Measurements from ENCODE around the gene FBLN2.
"Not testable (repeated sequence)": the region's sequence is repeated elsewhere in the genome, so short reads cannot be mapped to it uniquely, and the experiment has no call there.

FBLN2 gene

DNA sequence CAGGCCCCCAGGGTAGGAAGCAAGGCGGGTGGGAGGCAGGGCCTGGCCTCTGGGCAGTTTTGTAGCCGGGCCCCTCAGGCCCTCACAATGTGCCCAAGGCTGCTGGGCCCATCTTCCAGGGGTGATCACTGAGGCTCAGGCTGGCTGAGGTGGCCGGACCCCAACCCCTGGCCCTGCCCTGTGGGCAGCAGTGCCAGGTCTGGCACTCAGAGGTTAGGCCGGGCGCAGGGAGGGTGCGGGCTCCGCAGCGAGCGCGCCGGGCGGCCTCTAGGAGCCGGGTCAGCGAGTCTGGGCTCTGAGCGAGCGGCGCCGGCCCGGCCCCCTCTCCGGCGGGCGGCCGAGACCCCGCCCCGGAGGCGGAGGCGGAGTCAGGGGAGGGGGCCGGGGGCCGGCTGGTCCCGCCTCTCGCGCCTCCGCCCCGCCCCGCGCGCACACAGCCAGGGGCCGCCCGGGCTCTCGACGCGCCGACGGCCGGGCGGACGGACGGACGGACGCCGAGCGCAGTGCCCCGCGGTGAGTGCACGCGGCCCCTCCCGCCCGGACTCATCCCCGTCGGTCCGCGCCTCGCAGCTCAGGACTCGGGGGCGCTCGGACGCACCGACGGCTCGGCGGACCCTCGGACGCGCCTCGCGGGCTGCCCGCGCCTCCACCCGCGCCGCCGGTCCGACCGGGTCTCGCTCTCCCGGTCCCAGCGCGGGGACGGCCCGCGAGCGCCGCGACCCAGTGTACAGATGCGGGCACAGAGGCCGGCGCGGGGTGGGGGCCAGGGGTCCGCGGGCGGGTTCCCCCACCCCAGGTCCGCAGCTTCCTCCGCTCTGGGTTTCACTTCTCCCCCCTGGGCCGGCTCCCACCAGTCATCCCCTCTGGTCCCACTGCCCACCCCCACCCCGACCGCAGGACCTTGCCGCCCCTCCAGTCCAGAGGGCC lies at the start of gene FBLN2:
Gene FBLN2 (plus strand): TSS at position 430 of the 927 bp plus-strand sequence. CDS start 21,231 bp downstream, outside the sequence.
- H3K4me3 ChIP-seq (ENCODE audit: low read depth in 1 of 5, low read length in 5 of 5): peak within 1 kb of the TSS; percentile 62 to 77 (median 62)
- H3K9ac ChIP-seq (ENCODE audit: low read length in 5 of 5): peak within 1 kb of the TSS; percentile 38 to 81 (median 70)
- no peaks in the 10 kb centered on the region for H3K9me3 ChIP-seq (ENCODE audit: control insufficient read depth in 5 of 5, low read length in 5 of 5)
- H3K36me3 ChIP-seq (ENCODE audit: control insufficient read depth in 5 of 5, insufficient read depth in 5 of 5, low read length in 5 of 5): no peaks in the 10 kb centered on the region
- peaks cover 7 to 89% (median 83%) of the 10 kb centered on the region in 5 donors for H3K4me1 ChIP-seq (ENCODE audit: control insufficient read depth in 5 of 5, insufficient read depth in 5 of 5, low read length in 5 of 5)
- H3K27me3 ChIP-seq (ENCODE audit: control insufficient read depth in 5 of 5, insufficient read depth in 4 of 5, low read length in 5 of 5): peaks cover 0 to 12% (median 0%) of the 10 kb centered on the region in 5 donors
- H3K27ac ChIP-seq (ENCODE audit: low read depth, low read length): peak within 1 kb of the TSS; percentile 82

DNA sequence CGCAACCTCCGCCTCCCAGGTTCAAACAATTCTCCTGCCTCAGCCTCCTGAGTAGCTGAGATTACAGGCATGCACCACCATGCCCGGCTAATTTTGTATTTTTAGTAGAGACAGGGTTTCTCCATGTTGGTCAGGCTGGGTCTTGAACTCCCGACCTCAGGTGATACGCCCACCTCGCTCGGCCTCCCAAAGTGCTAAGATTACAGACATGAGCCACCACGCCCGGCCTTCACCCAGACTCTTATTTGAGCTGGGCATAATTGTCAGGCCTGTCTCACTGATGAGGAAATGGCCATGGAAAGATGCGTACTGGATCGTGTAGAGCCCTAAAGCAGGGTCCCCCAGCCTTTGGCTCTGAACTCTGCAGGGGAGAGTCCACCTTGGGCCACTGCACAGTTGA lies 49.7 kb upstream of the FBLN2 start:
- peaks cover 3 to 28% (median 13%) of the 10 kb centered on the region in 5 donors for H3K4me1 ChIP-seq (ENCODE audit: control insufficient read depth in 5 of 5, insufficient read depth in 5 of 5, low read length in 5 of 5)
- H3K27ac ChIP-seq (ENCODE audit: low read depth, low read length); H3K27me3 ChIP-seq (ENCODE audit: control insufficient read depth in 5 of 5, insufficient read depth in 4 of 5, low read length in 5 of 5); H3K4me3 ChIP-seq (ENCODE audit: low read depth in 1 of 5, low read length in 5 of 5); H3K9me3 ChIP-seq (ENCODE audit: control insufficient read depth in 5 of 5, low read length in 5 of 5); H3K9ac ChIP-seq (ENCODE audit: low read length in 5 of 5): not testable (repeated sequence)
- peaks cover 0 to 18% (median 3%) of the 10 kb centered on the region in 5 donors for H3K36me3 ChIP-seq (ENCODE audit: control insufficient read depth in 5 of 5, insufficient read depth in 5 of 5, low read length in 5 of 5)

DNA sequence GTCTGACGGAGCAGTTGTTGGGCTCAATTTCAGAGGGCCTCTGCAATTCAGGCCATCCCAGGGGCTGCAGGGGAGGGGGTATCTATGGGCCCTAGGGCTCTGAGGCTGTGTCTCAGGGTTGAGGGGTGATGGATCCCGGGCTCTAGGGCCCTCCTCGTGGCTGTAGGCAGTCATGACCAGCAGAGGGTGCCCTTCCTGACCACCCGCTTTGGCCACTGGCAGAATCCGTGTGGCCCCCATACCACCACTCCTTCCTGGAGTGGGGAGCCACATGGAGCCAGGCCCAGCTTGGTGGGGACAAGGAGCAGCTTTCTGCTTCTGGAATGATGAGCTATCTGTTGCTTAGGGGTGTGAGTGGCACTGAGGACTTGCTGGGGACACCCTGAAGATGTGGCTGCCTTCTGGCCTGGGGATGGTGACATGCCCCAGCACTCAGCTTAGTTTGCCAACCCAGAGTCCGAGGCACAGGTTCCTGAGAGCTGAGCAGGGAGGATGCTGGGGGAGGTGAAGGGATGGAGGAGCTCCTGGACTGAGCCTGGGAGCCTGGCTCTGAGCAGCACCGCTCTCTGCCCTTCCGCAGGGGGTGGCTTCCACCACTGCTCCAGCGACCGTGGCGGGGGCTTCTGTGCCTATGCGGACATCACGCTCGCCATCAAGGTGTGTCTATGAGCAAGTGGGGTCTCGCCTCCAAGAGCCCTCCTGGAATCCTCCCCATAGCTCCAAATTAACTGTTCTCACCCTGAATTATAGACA lies 48.6 kb upstream of the FBLN2 start:
- Histone ChIP-seq H3K36me3 (ENCODE audit: control insufficient read depth in 5 of 5, insufficient read depth in 5 of 5, low read length in 5 of 5) (peaks cover 0 to 25% (median 3%) of the 10 kb centered on the region in 5 donors), H3K9ac (ENCODE audit: low read length in 5 of 5) (no peak overlapping the region), H3K27ac (ENCODE audit: low read depth, low read length) (no peak overlapping the region), H3K4me3 (ENCODE audit: low read depth in 1 of 5, low read length in 5 of 5) (no peak overlapping the region), H3K27me3 (ENCODE audit: control insufficient read depth in 5 of 5, insufficient read depth in 4 of 5, low read length in 5 of 5) (no peaks in the 10 kb centered on the region), H3K4me1 (ENCODE audit: control insufficient read depth in 5 of 5, insufficient read depth in 5 of 5, low read length in 5 of 5) (peaks cover 3 to 33% (median 13%) of the 10 kb centered on the region in 5 donors), H3K9me3 (ENCODE audit: control insufficient read depth in 5 of 5, low read length in 5 of 5) (no peaks in the 10 kb centered on the region)

DNA sequence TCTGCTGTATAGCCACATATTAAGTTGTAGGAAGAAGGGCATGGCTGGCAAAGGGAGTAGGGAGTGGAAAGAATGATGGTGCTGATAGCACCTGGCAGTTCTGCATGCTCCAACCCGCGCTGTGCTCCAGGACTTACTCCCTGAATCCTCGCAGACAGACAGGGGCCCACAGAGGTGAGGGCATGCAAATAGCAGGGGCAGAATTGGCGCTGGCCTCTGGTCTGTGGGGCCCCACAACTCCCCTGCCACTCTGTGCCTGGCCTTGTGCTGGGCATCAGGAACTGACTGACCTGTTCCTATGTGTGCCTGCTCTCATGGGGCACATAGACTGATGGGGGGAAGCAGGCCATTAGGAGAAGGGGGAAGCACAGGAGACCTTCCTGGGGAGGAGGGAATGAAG lies 47.9 kb upstream of the FBLN2 start:
- Histone ChIP-seq H3K4me3 (ENCODE audit: low read depth in 1 of 5, low read length in 5 of 5) (no peak overlapping the region), H3K4me1 (ENCODE audit: control insufficient read depth in 5 of 5, insufficient read depth in 5 of 5, low read length in 5 of 5) (peaks cover 3 to 30% (median 9%) of the 10 kb centered on the region in 5 donors), H3K9me3 (ENCODE audit: control insufficient read depth in 5 of 5, low read length in 5 of 5) (no peaks in the 10 kb centered on the region), H3K9ac (ENCODE audit: low read length in 5 of 5) (no peak overlapping the region), H3K36me3 (ENCODE audit: control insufficient read depth in 5 of 5, insufficient read depth in 5 of 5, low read length in 5 of 5) (peaks cover 0 to 25% (median 3%) of the 10 kb centered on the region in 5 donors), H3K27me3 (ENCODE audit: control insufficient read depth in 5 of 5, insufficient read depth in 4 of 5, low read length in 5 of 5) (no peaks in the 10 kb centered on the region), H3K27ac (ENCODE audit: low read depth, low read length) (no peak overlapping the region)

DNA sequence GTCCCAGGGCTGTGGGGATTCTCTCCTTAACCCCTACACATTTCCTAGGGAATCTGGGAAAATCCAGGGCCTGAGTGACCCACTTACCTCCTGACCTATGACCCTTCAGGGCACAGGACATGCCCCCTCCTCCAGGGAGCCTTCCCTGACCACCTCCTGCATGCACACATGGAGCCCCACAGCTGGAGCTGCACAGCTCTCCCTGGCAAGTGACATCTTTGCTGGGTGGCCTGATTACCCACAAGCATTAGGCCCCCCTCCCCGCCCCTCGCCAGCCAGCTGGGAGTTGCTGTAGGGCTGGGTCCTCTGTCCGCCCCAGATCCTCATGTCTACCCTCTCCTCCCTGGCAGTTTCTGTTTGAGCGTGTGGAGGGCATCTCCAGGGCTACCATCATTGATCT lies 47.4 kb upstream of the FBLN2 start:
- Histone ChIP-seq H3K4me1 (ENCODE audit: control insufficient read depth in 5 of 5, insufficient read depth in 5 of 5, low read length in 5 of 5) (peaks cover under 1 to 25% (median 6%) of the 10 kb centered on the region in 5 donors), H3K9me3 (ENCODE audit: control insufficient read depth in 5 of 5, low read length in 5 of 5) (no peaks in the 10 kb centered on the region), H3K4me3 (ENCODE audit: low read depth in 1 of 5, low read length in 5 of 5) (no peak overlapping the region), H3K36me3 (ENCODE audit: control insufficient read depth in 5 of 5, insufficient read depth in 5 of 5, low read length in 5 of 5) (peaks cover 0 to 25% (median 3%) of the 10 kb centered on the region in 5 donors), H3K9ac (ENCODE audit: low read length in 5 of 5) (no peak overlapping the region), H3K27me3 (ENCODE audit: control insufficient read depth in 5 of 5, insufficient read depth in 4 of 5, low read length in 5 of 5) (no peaks in the 10 kb centered on the region), H3K27ac (ENCODE audit: low read depth, low read length) (no peak overlapping the region)

DNA sequence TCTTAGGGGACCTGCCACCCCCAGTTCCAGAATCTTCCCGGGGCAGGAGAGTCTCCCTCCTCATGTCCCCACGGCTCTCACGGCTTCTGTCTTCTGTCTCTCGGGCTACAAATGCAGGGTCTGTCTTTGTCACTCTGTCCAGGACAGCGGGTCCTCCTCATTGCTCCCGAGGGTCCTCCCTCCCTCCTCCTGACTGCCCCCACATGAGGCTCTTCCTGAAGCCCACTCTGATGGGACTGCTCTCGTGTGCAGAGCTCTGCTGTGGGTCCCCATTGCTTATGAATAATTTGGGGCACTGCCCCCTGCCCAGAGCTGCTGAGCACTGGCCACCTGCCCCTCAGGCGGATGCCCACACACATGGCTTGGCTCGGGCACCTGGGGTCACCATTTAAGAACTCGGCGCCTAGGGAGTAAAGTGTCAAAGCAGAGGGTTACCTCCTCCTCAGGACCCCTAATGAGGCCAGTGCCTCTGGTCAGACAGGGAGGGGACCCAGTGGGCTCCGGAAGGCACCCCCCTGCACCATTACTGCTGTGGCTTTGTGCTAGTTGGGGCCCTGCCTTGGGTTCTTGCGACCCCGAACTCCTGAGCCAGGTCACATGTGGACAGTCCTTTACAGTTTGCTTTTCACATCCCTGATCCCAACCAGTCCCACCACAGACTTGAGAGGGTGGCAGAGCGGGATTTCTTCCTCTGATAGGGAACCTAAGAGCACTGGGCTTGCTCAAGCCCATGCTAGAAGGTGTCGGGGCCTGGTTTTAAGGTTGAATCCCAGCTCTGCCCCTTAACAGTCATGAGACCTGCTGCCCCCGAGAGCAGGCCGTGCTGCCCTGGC lies 46.8 kb upstream of the FBLN2 start:
- Histone ChIP-seq H3K27ac (ENCODE audit: low read depth, low read length) (no peak overlapping the region), H3K4me3 (ENCODE audit: low read depth in 1 of 5, low read length in 5 of 5) (no peak overlapping the region), H3K27me3 (ENCODE audit: control insufficient read depth in 5 of 5, insufficient read depth in 4 of 5, low read length in 5 of 5) (no peaks in the 10 kb centered on the region), H3K9me3 (ENCODE audit: control insufficient read depth in 5 of 5, low read length in 5 of 5) (no peaks in the 10 kb centered on the region), H3K36me3 (ENCODE audit: control insufficient read depth in 5 of 5, insufficient read depth in 5 of 5, low read length in 5 of 5) (peaks cover 0 to 25% (median 3%) of the 10 kb centered on the region in 5 donors), H3K4me1 (ENCODE audit: control insufficient read depth in 5 of 5, insufficient read depth in 5 of 5, low read length in 5 of 5) (peaks cover 0 to 19% (median 5%) of the 10 kb centered on the region in 5 donors), H3K9ac (ENCODE audit: low read length in 5 of 5) (no peak overlapping the region)

DNA sequence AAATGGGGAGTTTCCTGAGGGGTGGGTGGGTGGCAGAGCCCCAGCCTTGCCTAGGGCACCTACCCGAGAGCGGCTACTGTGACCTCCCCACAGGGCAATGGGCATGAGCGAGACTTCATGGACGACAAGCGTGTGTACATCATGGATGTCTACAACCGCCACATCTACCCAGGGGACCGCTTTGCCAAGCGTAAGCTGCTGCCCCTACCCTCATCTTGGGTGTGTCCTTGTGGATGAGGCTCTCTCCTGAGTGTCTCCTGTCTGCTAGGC lies 46.2 kb upstream of the FBLN2 start:
- H3K9ac ChIP-seq (ENCODE audit: low read length in 5 of 5): no peak overlapping the region
- H3K27ac ChIP-seq (ENCODE audit: low read depth, low read length): no peak overlapping the region
- peaks cover 2 to 20% (median 5%) of the 10 kb centered on the region in 5 donors for H3K4me1 ChIP-seq (ENCODE audit: control insufficient read depth in 5 of 5, insufficient read depth in 5 of 5, low read length in 5 of 5)
- H3K4me3 ChIP-seq (ENCODE audit: low read depth in 1 of 5, low read length in 5 of 5): no peak overlapping the region
- H3K27me3 ChIP-seq (ENCODE audit: control insufficient read depth in 5 of 5, insufficient read depth in 4 of 5, low read length in 5 of 5): no peaks in the 10 kb centered on the region
- H3K36me3 ChIP-seq (ENCODE audit: control insufficient read depth in 5 of 5, insufficient read depth in 5 of 5, low read length in 5 of 5): peaks cover 0 to 25% (median 3%) of the 10 kb centered on the region in 5 donors
- H3K9me3 ChIP-seq (ENCODE audit: control insufficient read depth in 5 of 5, low read length in 5 of 5): no peaks in the 10 kb centered on the region

DNA sequence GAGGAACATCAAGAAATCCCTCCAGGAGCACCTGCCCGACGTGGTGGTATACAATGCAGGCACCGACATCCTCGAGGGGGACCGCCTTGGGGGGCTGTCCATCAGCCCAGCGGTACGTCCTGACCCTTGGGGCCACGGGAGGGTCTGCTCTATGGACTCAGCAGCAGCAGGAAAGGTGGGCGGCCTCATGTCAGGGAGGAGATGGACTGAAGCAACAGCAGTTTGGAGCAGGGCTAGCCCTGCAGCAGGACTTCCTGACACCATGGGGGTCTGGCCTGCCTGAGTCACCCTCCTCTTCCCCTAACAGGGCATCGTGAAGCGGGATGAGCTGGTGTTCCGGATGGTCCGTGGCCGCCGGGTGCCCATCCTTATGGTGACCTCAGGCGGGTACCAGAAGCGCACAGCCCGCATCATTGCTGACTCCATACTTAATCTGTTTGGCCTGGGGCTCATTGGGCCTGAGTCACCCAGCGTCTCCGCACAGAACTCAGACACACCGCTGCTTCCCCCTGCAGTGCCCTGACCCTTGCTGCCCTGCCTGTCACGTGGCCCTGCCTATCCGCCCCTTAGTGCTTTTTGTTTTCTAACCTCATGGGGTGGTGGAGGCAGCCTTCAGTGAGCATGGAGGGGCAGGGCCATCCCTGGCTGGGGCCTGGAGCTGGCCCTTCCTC lies 44.6 kb upstream of the FBLN2 start:
- H3K4me1 ChIP-seq (ENCODE audit: control insufficient read depth in 5 of 5, insufficient read depth in 5 of 5, low read length in 5 of 5): peaks cover 2 to 27% (median 11%) of the 10 kb centered on the region in 5 donors
- no peaks in the 10 kb centered on the region for H3K27me3 ChIP-seq (ENCODE audit: control insufficient read depth in 5 of 5, insufficient read depth in 4 of 5, low read length in 5 of 5)
- H3K4me3 ChIP-seq (ENCODE audit: low read depth in 1 of 5, low read length in 5 of 5): no peak overlapping the region
- no peak overlapping the region for H3K9ac ChIP-seq (ENCODE audit: low read length in 5 of 5)
- no peaks in the 10 kb centered on the region for H3K9me3 ChIP-seq (ENCODE audit: control insufficient read depth in 5 of 5, low read length in 5 of 5)
- peaks cover 0 to 22% (median 3%) of the 10 kb centered on the region in 5 donors for H3K36me3 ChIP-seq (ENCODE audit: control insufficient read depth in 5 of 5, insufficient read depth in 5 of 5, low read length in 5 of 5)
- H3K27ac ChIP-seq (ENCODE audit: low read depth, low read length): no peak overlapping the region
